ENCODE data around the gene GALNT18.

Gene GALNT18

GRCh38 chr11:11344045-11344444, 277.8 kb downstream of the GALNT18 start:
- DNase-seq (ENCODE audit: low spot score), result no peak

GRCh38 chr11:11338304-11338703, 283.5 kb downstream of the GALNT18 start:
- DNase-seq (ENCODE audit: low spot score), result no peak

GRCh38 chr11:11336664-11337063, 285.1 kb downstream of the GALNT18 start:
- DNase-seq (ENCODE audit: low spot score), result no peak

DNA sequence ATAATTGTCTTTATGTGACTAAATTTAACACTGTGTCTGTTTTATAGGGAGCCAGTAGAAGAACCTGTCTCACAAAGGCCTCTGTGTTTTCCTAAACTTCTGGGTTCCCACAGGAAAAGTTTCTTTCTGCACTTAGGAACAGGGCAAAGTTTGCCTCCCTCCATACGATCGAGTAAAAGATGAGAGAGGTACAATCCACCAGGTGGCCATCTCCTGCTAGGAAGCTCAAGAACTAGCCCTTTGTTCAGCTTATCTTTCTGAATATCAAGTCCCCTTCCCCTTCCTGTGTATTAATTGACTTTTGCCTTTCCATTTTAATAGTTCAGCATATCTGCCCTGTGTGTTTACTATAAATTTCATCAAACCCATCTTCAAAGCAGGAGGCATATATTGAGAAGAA, 286.8 kb downstream of the GALNT18 start:
- DNase-seq (ENCODE audit: low spot score), result no peak

DNA sequence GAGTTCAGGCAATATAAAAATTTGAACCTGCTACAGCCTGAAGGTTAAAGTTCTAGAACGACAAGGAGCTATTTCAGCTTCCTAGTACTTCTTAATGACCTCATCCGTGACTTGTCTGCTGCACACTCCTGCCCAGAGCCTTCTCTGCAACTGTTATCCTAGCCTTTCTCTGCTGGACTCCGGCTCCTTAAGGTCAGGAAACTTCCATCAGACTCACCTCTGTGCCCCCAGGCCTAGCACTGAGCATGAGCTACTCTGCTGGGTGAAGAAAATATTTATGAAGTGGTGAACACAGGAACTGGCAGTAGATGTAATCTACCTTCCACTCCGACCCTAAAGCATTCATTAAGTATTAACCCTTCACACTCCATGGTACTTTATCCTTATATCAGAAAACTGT, 287.2 kb downstream of the GALNT18 start:
- no peak for DNase-seq (ENCODE audit: low spot score)

DNA sequence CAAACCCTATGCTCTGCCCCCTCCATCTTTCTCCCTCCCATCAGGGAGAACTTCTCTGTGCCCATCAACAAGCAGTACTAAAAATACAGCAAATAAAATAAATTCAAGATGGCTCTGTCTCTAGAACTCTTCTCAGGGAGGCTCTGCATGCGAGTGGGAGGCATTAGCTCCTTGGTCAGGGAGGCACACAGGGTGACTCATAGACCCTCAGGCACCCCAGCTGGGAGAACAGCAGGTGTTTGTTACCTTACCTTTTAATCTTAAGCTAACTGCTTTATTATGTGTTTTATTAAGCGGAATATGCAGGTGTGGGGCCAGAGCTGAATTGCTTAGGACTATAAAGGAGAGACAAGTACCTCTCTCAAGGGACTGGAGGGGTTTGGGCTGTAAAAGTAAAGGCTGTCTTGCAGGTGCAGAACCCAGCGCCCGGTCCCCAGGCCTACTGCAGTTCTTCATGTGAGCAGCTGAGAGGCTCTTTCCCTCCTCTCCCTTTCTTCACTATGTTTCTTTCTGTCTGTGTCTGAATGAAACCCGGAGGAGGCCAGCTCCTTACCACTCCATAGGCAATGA, 289.6 kb downstream of the GALNT18 start:
- DNase-seq (ENCODE audit: low spot score), result no peak

DNA sequence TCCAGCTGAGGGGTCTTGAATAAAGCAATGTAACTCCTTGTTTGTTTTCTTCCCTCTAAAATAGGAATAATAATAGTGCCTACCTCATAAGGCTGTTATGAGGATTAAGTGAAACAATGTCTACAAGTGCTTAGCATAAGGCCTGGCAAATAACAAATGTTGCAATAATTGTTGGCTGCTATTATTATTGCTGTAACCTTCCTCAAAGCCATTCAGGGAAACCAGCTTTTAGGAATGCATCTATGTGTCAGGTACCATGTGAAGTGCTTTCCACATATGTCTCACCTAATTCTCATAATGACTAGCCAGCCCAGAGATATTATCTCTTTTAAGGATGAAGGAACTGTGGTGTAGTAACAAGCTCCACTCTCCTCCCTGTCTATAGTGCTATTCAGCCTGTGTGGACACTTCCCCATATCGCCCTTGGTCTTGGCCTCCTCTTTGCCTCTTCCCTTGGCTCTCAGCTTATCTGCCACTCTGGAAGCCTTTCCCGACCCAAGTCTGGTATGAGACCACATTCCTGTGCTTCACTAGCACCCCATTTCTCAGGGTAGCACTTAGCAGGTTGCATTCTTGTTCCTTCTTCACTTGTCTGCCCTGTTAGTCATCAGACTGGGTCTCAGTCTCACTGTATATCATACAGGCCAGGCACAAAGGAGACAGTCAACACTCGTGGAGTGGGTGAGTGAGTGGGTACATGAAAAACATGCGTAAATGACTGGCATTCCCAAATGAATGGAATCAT, 292.6 kb downstream of the GALNT18 start:
- no peak for DNase-seq (ENCODE audit: low spot score)

GRCh38 chr11:11324090-11324489, 297.7 kb downstream of the GALNT18 start:
- DNase-seq (ENCODE audit: low spot score), result no peak

GRCh38 chr11:11322101-11322500, 299.7 kb downstream of the GALNT18 start:
- DNase-seq (ENCODE audit: low spot score), result no peak

- no peak for DNase-seq (ENCODE audit: low spot score)
Measured at GRCh38 chr11:11320825-11321224, 301.0 kb downstream of the GALNT18 start.

GRCh38 chr11:11318961-11319360, 302.8 kb downstream of the GALNT18 start:
- no peak for DNase-seq (ENCODE audit: low spot score)

- DNase-seq (ENCODE audit: low spot score), result no peak
Measured at GRCh38 chr11:11318461-11318860, 303.3 kb downstream of the GALNT18 start.

- no peak for DNase-seq (ENCODE audit: low spot score)
Measured at GRCh38 chr11:11316651-11317230, 305.1 kb downstream of the GALNT18 start.

DNA sequence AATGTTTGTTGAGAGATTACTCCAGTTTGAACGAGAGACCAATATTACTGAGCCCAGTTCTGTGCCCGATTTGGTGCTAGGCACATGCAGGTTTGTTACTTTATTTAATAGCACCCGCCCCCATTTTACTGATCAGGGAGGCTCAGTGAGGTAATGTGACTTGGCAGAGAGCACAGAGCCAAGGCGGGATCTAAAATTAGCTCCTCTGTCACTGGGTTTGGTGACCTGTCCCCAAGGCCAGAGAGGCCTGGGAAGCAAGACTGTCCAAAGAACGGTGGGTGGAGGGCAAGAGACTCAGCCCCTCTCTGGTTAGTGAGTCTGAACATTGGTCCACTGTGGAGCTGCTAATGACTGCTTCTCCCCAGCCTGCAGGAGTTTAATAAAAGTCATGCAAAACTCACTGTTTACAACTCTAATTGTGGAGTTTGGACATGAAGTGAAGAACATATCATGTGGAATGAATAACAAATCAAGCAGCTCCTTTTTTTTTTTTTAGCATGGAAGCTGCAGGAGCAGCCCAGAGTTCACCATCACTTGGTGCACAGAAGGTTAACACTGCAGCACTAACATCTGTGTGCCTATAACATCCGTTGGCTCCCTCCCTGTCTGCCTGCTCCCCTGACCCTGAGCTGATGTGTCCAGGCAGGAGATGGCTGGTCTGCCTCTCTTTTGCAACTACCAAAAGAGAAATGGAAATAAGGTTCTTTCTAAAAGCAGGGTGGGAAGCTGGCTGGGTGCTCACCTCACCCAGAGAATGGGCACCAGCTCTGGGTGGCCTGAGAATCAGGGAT, 307.7 kb downstream of the GALNT18 start:
- no peak for DNase-seq (ENCODE audit: low spot score)

DNA sequence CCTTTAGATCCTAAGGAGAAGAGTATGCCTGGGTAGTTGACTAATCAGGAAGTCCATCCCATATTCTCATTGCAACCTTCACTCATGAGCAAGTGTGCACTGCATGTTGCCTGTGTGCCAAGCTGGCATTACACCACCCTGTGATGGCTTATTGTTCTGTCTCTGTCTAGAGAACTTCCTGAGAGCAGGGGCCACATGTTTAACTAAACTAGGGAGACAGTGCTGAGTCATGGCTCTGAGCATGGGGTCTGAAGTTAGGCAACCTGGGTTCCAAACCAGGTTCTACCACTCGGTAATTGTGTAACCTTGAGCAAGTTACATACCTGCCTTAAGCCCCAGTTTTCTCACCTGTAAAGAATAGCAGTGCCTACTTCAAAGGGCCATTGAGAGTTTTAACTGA, 308.4 kb downstream of the GALNT18 start:
- no peak for DNase-seq (ENCODE audit: low spot score)

- DNase-seq (ENCODE audit: low spot score), result no peak
Measured at GRCh38 chr11:11312738-11313137, 309.1 kb downstream of the GALNT18 start.

DNA sequence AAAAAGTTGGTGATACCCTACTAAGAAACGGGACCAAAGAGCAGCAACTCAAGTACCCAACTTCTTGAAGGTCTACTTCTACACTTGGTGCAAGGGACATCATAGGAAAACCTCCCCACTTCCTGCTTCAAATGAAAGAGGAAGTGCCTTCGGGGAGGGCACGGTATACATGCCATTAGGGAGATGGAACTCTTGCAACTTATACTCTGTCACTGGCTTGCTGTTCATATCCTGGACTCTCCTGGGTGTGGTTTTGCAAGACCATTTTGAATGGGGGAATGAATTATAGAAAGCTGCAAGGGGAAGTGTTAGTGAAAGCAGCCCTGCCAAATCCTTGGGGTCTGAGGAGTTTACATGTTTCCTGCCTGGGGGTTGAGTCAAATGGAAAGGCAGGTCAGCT, 310.6 kb downstream of the GALNT18 start:
- no peak for DNase-seq (ENCODE audit: low spot score)

GRCh38 chr11:11309906-11310305, 311.9 kb downstream of the GALNT18 start:
- DNase-seq (ENCODE audit: low spot score), result no peak

DNA sequence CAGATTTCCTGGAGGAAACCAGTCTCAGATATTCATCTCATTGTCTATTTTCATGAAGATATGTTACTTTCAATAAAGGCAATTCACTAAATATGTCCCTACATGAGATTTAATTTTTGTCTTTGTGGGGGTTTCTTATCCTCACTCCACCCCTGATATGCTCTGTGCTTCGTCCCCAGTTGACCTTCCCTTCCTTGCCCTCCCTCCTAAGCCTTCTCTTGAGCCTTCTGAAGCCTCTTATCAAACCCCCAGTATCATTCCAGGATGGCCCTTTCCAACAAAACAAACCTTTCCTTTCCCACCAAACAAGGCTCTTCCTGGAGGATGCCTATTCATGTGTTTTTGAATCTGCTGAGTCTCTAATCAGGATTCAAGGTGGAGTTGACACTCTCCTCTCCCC, 313.6 kb downstream of the GALNT18 start:
- no peak for DNase-seq (ENCODE audit: low spot score)

GRCh38 chr11:11306855-11307254, 314.9 kb downstream of the GALNT18 start:
- no peak for DNase-seq (ENCODE audit: low spot score)

DNA sequence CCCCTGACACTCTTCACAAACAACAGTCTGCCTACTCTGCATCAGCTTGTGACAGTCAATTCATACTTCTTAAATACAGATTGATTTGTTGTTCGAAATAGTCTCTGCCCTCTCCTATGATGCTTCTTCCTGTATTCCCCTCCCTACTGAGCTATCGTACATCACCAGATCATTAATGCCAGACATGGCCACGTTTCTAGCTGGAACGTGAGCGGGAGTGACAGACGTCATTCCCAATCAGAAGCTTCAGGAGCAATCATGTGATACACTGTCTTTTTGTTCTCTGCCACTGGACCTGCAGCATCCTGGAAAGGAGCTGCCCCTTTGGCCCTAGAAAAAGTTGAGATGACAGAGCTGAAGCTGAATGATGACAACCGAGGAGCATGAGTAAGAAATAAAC, 317.3 kb downstream of the GALNT18 start:
- no peak for DNase-seq (ENCODE audit: low spot score)

DNA sequence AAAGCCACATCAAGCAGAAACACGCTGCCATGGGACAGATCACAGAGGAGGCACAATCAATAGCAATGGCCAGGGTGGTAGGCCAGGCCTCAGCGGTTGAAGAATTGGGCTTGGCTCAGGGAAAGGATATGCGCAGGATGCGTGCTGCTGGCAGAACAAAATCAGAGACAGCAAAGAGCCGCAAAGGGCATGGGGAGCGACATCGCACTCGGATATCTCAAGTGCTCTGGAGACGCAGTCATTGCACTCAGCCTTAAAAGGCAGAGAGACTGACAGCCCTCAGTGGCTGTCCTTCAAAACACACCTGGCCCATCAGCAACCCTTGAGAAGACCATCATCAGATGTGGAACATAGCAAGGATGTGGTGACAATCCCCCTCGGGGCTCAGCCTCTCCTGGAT, 319.2 kb downstream of the GALNT18 start:
- no peak for DNase-seq (ENCODE audit: low spot score)

- DNase-seq (ENCODE audit: low spot score), result no peak
Measured at GRCh38 chr11:11301212-11301611, 320.6 kb downstream of the GALNT18 start.
